GM12892 (cell line): ENCODE measurements around the gene CYTH1.

ENCODE experiments used
- DNase-seq: peaks from one replicate; pipeline ENCODE4 v3.0.0; 2011; ENCODE audit not compliant: insufficient read length
- FAIRE-seq: peaks from 2 replicates; lab custom pipeline; 2011; peaks lifted over from hg19 to GRCh38; lab: Jason Lieb, UNC
- POLR2A ChIP-seq: IDR thresholded peaks from 2 replicates; pipeline ENCODE4 v1.6.1; 2011; ENCODE audit warnings: low read depth, low read length, control low read depth
- POLR2AphosphoS5 ChIP-seq: IDR thresholded peaks from 2 replicates; pipeline ENCODE4 v1.6.1; 2011; ENCODE audit warnings: low read depth, low read length, control low read depth
- TAF1 ChIP-seq: IDR thresholded peaks from 2 replicates; pipeline ENCODE4 v1.6.1; 2011; ENCODE audit warnings: low read depth, mild to moderate bottlenecking, control low read depth, low read length, borderline replicate concordance

CYTH1 gene

DNA sequence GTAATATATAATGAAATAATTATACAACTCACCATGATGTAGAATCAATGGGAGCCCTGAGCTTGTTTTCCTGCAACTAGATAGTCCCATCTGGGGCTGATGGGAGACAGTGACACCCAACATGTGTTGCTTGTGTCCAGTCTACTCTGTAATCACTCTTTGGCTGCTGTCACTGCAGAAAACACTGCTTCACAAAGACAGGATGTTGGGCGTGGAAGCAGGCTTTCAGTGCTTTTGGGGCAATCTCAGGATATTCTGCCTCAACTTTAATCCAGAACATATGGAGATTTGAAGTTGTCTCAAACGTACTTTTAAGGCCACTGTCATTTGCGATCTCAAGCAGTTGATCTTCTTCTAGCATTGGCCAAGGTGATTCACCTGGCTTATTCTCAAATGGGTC is 94.9 kb downstream of the CYTH1 start:
- no peak for DNase-seq
- no peak for FAIRE-seq
- TF ChIP-seq TAF1 (no peak), POLR2A (no peak), POLR2AphosphoS5 (no peak)

DNA sequence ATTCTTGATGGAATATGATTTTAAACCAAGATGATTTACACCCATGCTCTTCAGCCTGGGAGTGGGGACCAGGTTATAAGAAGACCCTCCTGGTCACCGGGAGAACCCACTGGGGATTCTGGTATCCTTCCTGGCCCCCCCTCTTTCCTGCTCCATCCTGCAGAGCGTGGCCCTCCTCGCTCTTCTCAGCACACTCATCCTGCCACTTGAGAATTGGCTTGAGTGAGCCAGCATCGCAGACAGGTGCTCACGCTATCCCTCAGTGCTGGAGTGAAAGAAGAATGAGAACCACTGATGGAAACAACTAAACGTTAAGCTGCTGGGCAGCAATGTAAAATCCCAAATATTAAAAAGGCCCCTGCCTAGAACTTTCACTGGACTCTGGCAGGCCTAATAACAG is 98.0 kb downstream of the CYTH1 start:
- DNase-seq (no peak), FAIRE-seq (no peak)

DNA sequence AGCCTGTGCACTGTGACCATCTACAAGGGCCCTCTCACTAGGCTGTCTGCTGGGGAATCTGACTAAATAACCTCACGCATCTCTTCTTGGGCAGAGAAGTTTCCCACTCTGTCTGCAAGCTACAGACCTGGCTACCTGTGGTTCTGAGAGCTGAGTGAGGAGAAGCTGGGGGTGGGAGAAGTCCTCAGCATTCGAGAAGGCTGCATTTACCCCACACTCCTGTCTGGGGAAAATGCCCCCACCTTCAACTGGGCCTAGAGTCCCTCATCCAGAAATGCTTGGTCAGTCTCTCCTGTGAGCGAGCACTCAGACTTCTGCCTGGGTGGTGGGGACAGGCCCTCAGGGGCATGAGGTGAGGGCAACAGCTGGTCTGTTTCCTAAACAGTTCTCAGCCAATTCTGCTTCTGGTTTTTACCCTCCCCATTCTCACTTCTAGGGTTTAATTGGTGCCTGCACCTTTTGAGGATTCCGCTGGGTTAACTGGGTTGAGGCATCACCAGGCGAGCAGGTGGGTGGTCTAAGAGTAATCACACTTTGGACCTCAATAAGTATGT is 98.6 kb downstream of the CYTH1 start:
- no peak for FAIRE-seq
- TF ChIP-seq POLR2A (no peak), TAF1 (no peak), POLR2AphosphoS5 (peak; percentile 71)
- no peak for DNase-seq

More for the DNA sequence above, 98.0 kb downstream of the CYTH1 start:
- no peak; the same call in 1 of the 2 replicates for TF ChIP-seq POLR2A
- TF ChIP-seq POLR2AphosphoS5 = no peak
- TF ChIP-seq TAF1 = no peak

DNA sequence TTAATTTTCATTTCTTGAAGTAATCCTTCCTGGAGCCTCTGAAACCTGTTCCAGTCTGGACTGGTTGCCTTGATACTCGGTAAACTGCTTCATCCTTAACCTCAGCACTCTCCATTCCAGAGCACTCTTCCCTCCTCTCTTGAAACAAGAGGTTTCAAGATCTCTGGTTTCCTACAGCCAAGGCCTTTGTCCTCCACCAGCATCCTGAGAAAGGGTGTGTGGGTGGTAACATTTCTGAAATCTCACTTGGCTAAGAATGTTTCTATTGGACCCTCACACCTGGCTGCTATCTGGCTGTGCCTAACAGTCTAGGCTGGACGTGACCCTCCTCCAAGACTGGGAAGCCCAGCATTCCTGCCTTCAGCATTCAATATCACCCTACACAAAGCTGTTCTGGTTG is 99.7 kb downstream of the CYTH1 start:
- peak; percentile 71; the same call in 1 of the 2 replicates for TF ChIP-seq POLR2AphosphoS5
- TF ChIP-seq POLR2A = peak; percentile 16; the same call in 1 of the 2 replicates
- no peak for TF ChIP-seq TAF1
- DNase-seq (no peak), FAIRE-seq (no peak)

DNA sequence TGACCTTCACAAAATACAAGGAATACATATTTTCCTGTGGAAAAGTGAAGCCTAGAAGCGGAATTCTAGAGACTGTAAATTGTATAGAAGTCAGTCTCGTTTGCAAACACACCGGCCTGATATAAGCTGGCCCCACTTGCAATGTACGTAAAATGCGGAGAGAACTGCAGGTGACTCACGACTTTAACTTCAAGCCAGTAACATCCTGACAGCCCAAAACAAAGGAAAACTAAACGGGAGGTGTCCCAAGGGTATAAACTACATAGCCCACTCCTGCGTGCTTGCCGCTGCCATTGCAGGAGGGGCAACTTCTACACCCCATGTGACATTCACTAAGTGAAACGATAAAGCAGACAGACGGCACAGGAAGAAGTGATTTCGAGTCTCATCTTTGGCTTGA is 101.6 kb downstream of the CYTH1 start:
- DNase-seq = no peak
- TF ChIP-seq TAF1 = no peak
- no peak for TF ChIP-seq POLR2AphosphoS5
- TF ChIP-seq POLR2A = no peak
- FAIRE-seq = no peak

DNA sequence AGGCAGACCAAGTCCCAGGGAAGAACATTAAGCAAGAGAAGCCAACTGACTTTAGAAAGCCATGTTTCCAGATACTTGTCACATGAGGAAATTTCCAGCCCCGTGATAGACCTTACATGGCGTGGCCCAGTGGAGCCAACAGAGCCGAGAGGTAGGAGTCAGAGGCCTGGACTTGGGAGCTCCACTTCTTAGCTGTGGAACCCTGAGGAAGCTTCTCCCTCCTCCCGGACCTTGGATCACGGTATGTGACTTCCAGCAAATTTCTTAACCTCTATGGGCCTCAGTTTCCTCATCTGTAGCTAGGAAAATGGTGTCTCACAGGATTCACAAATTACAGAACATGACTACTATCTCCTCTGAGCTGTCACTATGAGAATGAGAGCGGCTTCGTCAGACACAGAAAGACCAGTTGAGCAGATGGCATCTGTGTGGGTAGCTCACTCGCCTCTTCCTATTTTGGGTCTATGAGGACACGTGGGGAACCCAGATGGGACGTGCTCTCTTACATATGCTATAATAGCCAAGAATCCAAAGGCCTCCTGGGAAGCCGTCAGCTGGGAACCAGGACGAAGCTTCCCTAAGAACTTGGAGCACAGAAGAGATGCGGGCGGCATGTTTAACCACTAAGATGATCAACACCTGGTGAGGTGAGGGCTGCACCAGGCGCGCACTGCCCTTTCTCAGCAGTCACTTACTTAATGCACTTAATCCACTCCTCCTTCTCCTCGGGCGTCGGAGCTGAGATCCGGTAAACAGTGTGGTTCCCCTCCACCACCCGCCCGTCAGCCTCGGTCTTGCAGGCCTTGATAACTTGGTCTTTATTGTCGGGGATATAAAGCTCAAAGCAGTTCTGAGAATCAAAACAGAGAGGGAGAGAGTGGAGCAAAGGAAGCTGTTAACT is 102.3 kb downstream of the CYTH1 start:
- DNase-seq (no peak), FAIRE-seq (no peak)
- TF ChIP-seq POLR2AphosphoS5 (0 out of 2 replicates have a peak, but pooled peaks have one; percentile 12), TAF1 (no peak)

DNA sequence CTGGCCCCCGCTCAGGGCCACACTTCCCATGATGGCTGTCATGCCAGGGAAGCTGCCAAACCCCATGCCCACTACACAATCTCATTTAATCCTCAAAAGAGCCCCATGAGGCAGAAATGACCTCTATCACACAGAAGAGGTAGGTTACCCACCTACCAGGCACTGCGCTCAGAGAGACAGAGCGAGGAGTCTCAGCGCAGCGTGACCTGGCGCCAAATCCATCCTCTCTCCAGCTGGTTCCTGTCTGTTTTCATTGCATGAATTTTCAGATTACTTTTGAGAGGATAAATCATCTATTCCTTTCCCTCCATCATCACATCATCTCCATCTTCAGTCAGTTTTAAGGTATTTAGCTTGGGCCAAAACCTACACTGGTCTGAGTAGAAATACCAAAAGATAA is 103.4 kb downstream of the CYTH1 start:
- FAIRE-seq (no peak), DNase-seq (no peak)
- TF ChIP-seq POLR2AphosphoS5 = 0 out of 2 replicates have a peak, but pooled peaks have one; percentile 2
- TF ChIP-seq POLR2A = no peak
- TF ChIP-seq TAF1 = no peak

DNA sequence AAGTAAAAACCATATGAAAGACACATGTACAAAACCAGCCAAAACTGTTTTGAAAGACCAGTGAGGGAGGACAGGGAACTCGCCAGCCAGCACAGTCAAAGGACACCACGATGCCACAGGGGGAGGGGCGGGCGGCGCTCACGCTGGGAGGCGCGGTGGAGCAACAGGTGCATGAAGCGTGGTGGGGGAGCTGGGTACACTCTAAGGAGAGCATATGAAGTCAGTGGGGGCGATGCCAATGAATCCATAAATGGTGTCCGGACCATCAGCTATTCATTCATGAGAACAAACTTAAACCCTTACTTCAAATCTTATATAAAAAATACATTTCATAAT is 103.9 kb downstream of the CYTH1 start:
- DNase-seq = no peak
- FAIRE-seq = no peak
- no peak for TF ChIP-seq POLR2A
- no peak for TF ChIP-seq POLR2AphosphoS5
- no peak for TF ChIP-seq TAF1

DNA sequence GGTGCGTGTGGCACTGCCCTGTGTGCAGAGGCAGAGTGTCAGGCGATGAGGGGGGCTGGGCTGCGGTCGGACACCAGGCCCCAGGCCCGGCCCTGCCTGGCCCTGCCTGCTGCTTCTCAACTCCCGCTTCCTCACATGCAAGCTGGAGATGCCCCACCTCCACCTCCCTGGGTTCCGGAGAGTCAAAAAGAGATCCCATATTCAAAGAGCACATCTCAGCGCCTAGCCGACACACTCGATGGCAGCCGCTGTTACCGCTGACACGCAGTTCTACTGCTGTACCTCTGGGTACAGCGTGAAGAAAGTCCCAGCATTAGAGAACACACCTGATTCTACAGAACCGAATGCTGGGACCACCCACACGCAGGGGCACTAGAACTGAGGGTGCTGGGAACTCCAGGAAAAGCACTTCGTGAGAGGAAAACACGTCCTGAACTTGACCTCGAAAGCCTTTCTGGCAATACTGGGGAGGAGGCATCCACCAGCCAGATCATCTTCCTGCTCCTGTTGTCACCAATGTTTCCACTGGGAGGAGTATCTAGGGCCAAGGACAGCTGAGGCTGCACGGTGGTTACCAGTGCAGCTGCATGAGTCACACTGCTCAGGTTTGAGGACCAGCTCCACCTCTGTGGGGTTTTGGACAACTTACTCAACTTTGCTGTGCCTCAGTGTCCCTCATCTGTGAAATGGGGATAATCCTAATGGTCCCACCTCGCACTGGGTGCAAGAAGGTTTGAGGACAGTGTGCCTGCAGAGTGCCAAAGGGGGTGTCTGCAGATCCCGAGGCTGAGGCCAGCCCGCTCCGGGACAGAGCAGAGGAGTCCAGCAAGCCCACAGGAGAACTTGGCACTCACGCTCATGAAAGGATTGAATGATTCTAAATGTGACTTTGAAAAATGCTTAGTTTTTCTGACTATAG is 104.5 kb downstream of the CYTH1 start:
- no peak for FAIRE-seq
- no peak for TF ChIP-seq TAF1
- TF ChIP-seq POLR2AphosphoS5 = peak; percentile 46; the same call in 1 of the 2 replicates
- TF ChIP-seq POLR2A = no peak; the same call in 1 of the 2 replicates
- DNase-seq = no peak

DNA sequence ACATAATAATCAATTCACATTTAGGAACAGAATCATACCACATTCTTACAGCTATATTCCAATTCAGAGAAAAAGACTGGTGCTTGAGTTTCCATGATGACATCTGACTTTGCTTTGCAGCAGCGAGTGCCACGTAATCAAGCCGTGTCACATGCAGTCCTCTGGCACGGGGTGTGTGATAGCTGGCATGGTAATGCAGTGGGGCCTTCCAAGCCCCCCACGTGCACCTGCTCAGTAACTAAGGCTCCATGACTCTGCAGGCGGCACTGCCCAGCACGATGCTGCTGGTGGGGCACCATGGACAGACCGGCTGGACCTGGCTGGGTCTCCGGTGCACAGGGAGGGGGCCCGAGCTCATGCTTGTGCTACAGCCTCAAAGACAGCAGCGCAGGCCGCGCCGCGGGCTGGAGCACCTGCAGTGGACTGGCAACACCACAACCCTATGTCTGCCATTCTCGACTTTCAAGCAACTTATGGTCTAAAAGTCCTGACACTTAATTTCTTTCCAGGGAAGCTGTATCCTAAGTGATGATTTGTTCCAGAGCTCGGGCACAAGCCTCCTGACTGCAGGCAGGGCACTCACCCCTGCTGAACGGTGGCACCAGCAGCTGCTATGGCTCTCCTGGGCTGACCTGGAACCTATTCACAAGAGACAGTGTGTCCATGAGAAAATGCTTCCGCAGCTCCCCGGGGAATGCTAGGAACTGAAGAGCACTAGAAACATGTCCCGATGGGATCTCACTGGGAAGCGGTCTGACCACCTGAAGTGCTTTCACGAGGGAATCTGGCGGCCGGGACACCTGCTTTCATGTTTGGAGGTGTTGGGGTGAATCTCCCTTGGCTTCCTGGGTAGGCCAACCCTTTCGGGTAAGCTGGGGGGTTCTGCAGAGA is 105.4 kb downstream of the CYTH1 start:
- TF ChIP-seq POLR2A (peak; percentile 41; the same call in 1 of the 2 replicates), POLR2AphosphoS5 (no peak), TAF1 (no peak)
- FAIRE-seq (no peak), DNase-seq (no peak)

DNA sequence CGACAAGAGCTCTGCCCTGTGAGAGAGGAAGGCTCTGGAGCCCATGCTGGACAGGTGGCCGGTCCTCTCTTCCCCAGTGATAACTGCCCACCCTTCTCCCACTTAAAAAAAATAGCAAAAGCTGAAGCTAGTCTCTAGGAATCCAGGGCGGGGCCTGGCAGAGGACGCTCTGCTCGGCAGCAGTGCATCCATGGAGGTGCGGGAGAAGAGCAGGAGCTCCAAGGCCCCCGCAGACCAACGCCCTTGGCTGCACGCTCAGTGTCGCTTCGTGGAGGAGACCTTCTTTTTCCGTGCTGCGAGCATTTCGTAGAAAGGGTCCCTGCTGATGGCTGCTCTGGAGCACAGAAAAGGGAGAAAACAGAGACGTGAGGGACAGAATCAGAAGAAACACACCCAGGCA is 106.2 kb downstream of the CYTH1 start:
- TF ChIP-seq POLR2A = no peak
- TF ChIP-seq TAF1 = no peak
- no peak for TF ChIP-seq POLR2AphosphoS5
- no peak for FAIRE-seq
- DNase-seq = no peak

DNA sequence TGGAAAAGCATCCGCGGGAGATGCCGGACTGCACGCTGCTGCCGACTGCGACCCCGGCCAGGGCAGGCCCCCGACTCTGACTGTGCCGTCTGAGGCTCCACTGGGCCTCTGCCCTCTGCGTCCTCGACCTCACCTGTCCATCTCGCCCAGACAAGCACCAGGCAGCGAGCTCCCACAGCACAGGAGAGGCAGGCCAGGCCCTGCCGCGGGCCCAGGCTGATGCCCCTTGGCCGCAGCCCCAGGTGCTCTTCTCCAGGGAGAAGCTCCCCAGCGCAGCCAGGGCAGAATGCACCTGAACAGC is 106.8 kb downstream of the CYTH1 start:
- no peak for FAIRE-seq
- TF ChIP-seq TAF1 (no peak), POLR2A (peak; percentile 53; the same call in 1 of the 2 replicates), POLR2AphosphoS5 (no peak; the same call in 1 of the 2 replicates)
- DNase-seq = no peak
